OCI-LY7 (cell line): ENCODE data around the gene ZHX3. TPM values are rescaled to one million over a fixed set of nuclear protein-coding genes. Genes with fewer than 3 reads are reported as not detected.

ENCODE experiments used
- BruUV-seq: library from RNA; stranded (reverse); fragments of 400-500 nt; replicated peaks from 2 replicates; lab custom pipeline; 2021; lab: Mats Ljungman, UMichigan
- CTCF ChIA-PET: fragments of 300-600 bp; sonication (Branson Sonifier 250); formaldehyde crosslinking; loops from one replicate; lab custom pipeline; 2022; ENCODE audit warnings: antibody characterized with exemption; ENCODE audit not compliant: unreplicated experiment; lab: Charles Lee
- POLR2A ChIA-PET: fragments of 300-600 bp; sonication (Branson Sonifier 250); formaldehyde crosslinking; loops from one replicate; lab custom pipeline; 2022; ENCODE audit warnings: antibody characterized with exemption; lab: Charles Lee
- DNase-seq: peaks from one replicate; pipeline ENCODE4 v3.0.0-alpha.2; 2015; ENCODE audit warnings: low spot score
- H2AFZ ChIP-seq: fragments of 200-600 bp; sonication (generic), shearing (Covaris generic); 2 replicates; pipeline ENCODE4 v1.6.1; 2014; ENCODE audit warnings: mild to moderate bottlenecking, antibody characterized with exemption, low read length, moderate library complexity
- H3K27ac ChIP-seq: fragments of 200-600 bp; sonication (generic); 2 replicates; pipeline ENCODE4 v1.5.1; 2014; ENCODE audit warnings: mixed run types, low read depth, mild to moderate bottlenecking, moderate library complexity, low read length, inconsistent platforms; ENCODE audit not compliant: poor library complexity, severe bottlenecking
- H3K36me3 ChIP-seq: fragments of 200-600 bp; sonication (generic); 2 replicates; pipeline ENCODE4 v1.6.1; 2014; ENCODE audit warnings: mild to moderate bottlenecking, antibody characterized with exemption, low read length, moderate library complexity, mixed read lengths; ENCODE audit not compliant: insufficient read depth
- H3K4me1 ChIP-seq: fragments of 200-600 bp; sonication (generic); 2 replicates; pipeline ENCODE4 v1.5.1; 2014; ENCODE audit warnings: mild to moderate bottlenecking, low read length; ENCODE audit not compliant: insufficient read depth, poor library complexity, severe bottlenecking
- H3K4me2 ChIP-seq: fragments of 200-600 bp; sonication (generic); 2 replicates; pipeline ENCODE4 v1.6.1; 2014; ENCODE audit warnings: mild to moderate bottlenecking, low read length
- H3K4me3 ChIP-seq: fragments of 200-600 bp; sonication (generic); 2 replicates; pipeline ENCODE4 v1.5.1; 2014; ENCODE audit warnings: mild to moderate bottlenecking, low read depth, low read length; ENCODE audit not compliant: poor library complexity, severe bottlenecking
- H3K79me2 ChIP-seq: fragments of 200-600 bp; sonication (generic); 2 replicates; pipeline ENCODE4 v1.6.1; 2016; ENCODE audit warnings: low read depth, mild to moderate bottlenecking, low read length, moderate library complexity, mixed read lengths; ENCODE audit not compliant: insufficient read depth
- H3K9me2 ChIP-seq: fragments of 200-600 bp; sonication (generic); 2 replicates; pipeline ENCODE4 v1.6.1; 2016; ENCODE audit warnings: mild to moderate bottlenecking, low read length, mixed read lengths; ENCODE audit not compliant: insufficient read depth
- H3K9me3 ChIP-seq: fragments of 200-600 bp; sonication (generic); 2 replicates; pipeline ENCODE4 v1.6.1; 2014; ENCODE audit warnings: mild to moderate bottlenecking, mixed run types, low read length, mixed read lengths
- H4K20me1 ChIP-seq: fragments of 200-600 bp; sonication (generic); 2 replicates; pipeline ENCODE4 v1.6.1; 2014; ENCODE audit warnings: mild to moderate bottlenecking, antibody characterized with exemption, low read length, moderate library complexity, mixed read lengths; ENCODE audit not compliant: insufficient read depth
- EZH2phosphoT487 ChIP-seq: fragments of 200-600 bp; sonication (generic); IDR thresholded peaks from 2 replicates; pipeline ENCODE4 v1.6.1; 2018; ENCODE audit warnings: low read depth, borderline replicate concordance, mild to moderate bottlenecking, mixed run types, antibody characterized with exemption, low read length, moderate library complexity, mixed read lengths
- intact Hi-C: fragments of 100-400 bp; cut with micrococcal nuclease; formaldehyde crosslinking; loops from one replicate; pipeline ENCODE4 v1.10.0; 2022; ENCODE audit not compliant: unreplicated experiment
- total RNA-seq, 2 experiments: library from RNA; depleted of rRNA in 1 of 2; stranded (reverse); fragments of >200 nt in 1 of 2; shearing (Covaris generic) in 1 of 2; gene quantifications; 2 replicates each; pipeline ENCODE4 v1.2.3, GENCODE V29; 2014 to 2022
- TF ChIP-seq, protein P1 (sequence below): fragments of 200-600 bp; sonication (generic); conservative IDR thresholded peaks from 2 replicates; pipeline ENCODE4 v1.5.1; 2014; ENCODE audit warnings: mild to moderate bottlenecking, antibody characterized with exemption, low read length, moderate library complexity, mixed read lengths

The ZHX3 gene
- total RNA-seq, 2 experiments from 2014 or later, result 5.8 to 16.9 TPM

GRCh38 chr20:41166201-41167117 lies 151.1 kb downstream of the ZHX3 start:
- Histone ChIP-seq H3K79me2 (no peaks in the 10 kb centered on the region), H2AFZ (no peak overlapping the region), H3K4me1 (no peaks in the 10 kb centered on the region), H3K36me3 (peaks cover 92% of the 10 kb centered on the region), H3K4me2 (no peak overlapping the region), H3K4me3 (no peak overlapping the region), H4K20me1 (no peaks in the 10 kb centered on the region), H3K27ac (no peak overlapping the region), H3K9me3 (no peaks in the 10 kb centered on the region), H3K9me2 (no peaks in the 10 kb centered on the region)
- CTCF ChIA-PET, result no interaction called here
- POLR2A ChIA-PET, result interaction anchor here (2.5 kb wide), 1 partner anchor 9 kb away, joined by 8 read pairs; no protein-coding TSS in a partner anchor
- DNase-seq, result no peak
- BruUV-seq, result TSS peak; percentile 66
- intact Hi-C loops, result no loop called here
- TF ChIP-seq, protein P1, sequence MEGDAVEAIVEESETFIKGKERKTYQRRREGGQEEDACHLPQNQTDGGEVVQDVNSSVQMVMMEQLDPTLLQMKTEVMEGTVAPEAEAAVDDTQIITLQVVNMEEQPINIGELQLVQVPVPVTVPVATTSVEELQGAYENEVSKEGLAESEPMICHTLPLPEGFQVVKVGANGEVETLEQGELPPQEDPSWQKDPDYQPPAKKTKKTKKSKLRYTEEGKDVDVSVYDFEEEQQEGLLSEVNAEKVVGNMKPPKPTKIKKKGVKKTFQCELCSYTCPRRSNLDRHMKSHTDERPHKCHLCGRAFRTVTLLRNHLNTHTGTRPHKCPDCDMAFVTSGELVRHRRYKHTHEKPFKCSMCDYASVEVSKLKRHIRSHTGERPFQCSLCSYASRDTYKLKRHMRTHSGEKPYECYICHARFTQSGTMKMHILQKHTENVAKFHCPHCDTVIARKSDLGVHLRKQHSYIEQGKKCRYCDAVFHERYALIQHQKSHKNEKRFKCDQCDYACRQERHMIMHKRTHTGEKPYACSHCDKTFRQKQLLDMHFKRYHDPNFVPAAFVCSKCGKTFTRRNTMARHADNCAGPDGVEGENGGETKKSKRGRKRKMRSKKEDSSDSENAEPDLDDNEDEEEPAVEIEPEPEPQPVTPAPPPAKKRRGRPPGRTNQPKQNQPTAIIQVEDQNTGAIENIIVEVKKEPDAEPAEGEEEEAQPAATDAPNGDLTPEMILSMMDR, result no peak
- TF ChIP-seq EZH2phosphoT487, result no peak

- Histone ChIP-seq H3K27ac (no peak overlapping the region), H2AFZ (no peak overlapping the region), H4K20me1 (no peaks in the 10 kb centered on the region), H3K9me3 (no peaks in the 10 kb centered on the region), H3K4me1 (no peaks in the 10 kb centered on the region), H3K9me2 (no peaks in the 10 kb centered on the region), H3K4me2 (no peak overlapping the region), H3K36me3 (peaks cover 95% of the 10 kb centered on the region), H3K4me3 (no peak overlapping the region), H3K79me2 (no peaks in the 10 kb centered on the region)
- ChIA-PET POLR2A (interaction anchor here (2.5 kb wide), 1 partner anchor 8 kb away, joined by 8 read pairs; no protein-coding TSS in a partner anchor), CTCF (no interaction called here)
- no TSS peak for BruUV-seq
- no peak for DNase-seq
- TF ChIP-seq, protein P1, result no peak
- TF ChIP-seq EZH2phosphoT487, result no peak
- intact Hi-C loops, result no loop called here
These were observed 152.3 kb downstream of the ZHX3 start for GRCh38 chr20:41165001-41165882.
